Calu3 (cell line): Measurements from ENCODE around the gene SHROOM3. TPM values are rescaled to one million over a fixed set of nuclear protein-coding genes. Genes with fewer than 3 reads are reported as not detected.
A peak's percentile ranks its signal among the peaks of the same experiment; 100 is the strongest.

Experiments
- BruUV-seq: library from RNA; stranded (reverse); fragments of 400-500 nt; replicated peaks from 2 replicates; lab custom pipeline; 2021; lab: Mats Ljungman, UMichigan
- CTCF ChIA-PET: fragments of 300-600 bp; sonication (Branson Sonifier 250); formaldehyde crosslinking; loops from one replicate; lab custom pipeline; 2022; ENCODE audit warnings: antibody characterized with exemption; lab: Charles Lee
- DNase-seq: peaks from one replicate; pipeline ENCODE4 v3.0.0; 2022
- H3K27ac Mint-ChIP-seq: one replicate; pipeline ENCODE4 v1.8.0; 2022; ENCODE audit warnings: mixed read lengths; ENCODE audit not compliant: unreplicated experiment
- H3K27me3 Mint-ChIP-seq: one replicate; pipeline ENCODE4 v1.8.0; 2022; ENCODE audit warnings: mixed read lengths; ENCODE audit not compliant: unreplicated experiment
- H3K36me3 Mint-ChIP-seq: one replicate; pipeline ENCODE4 v1.8.0; 2022; ENCODE audit warnings: mild to moderate bottlenecking, moderate library complexity, mixed read lengths; ENCODE audit not compliant: insufficient read depth, unreplicated experiment
- H3K4me1 Mint-ChIP-seq: one replicate; pipeline ENCODE4 v1.8.0; 2022; ENCODE audit warnings: mild to moderate bottlenecking, low read depth, mixed read lengths; ENCODE audit not compliant: unreplicated experiment
- H3K4me3 Mint-ChIP-seq: one replicate; pipeline ENCODE4 v1.8.0; 2022; ENCODE audit warnings: mild to moderate bottlenecking, low read depth, moderate library complexity, mixed read lengths; ENCODE audit not compliant: unreplicated experiment
- H3K9me3 Mint-ChIP-seq: one replicate; pipeline ENCODE4 v1.8.0; 2022; ENCODE audit warnings: low read depth, mixed read lengths; ENCODE audit not compliant: unreplicated experiment
- CTCF ChIP-seq: fragments of 200-600 bp; IDR thresholded peaks from one replicate; pipeline ENCODE4 v1.8.0; 2022; ENCODE audit warnings: antibody characterized with exemption; ENCODE audit not compliant: unreplicated experiment
- intact Hi-C: fragments of 100-400 bp; cut with micrococcal nuclease; formaldehyde crosslinking; loops from one replicate; pipeline ENCODE4 v1.10.0; 2022; ENCODE audit not compliant: unreplicated experiment
- total RNA-seq: library from RNA; stranded (reverse); gene quantifications from 2 replicates; pipeline ENCODE4 v1.2.3, GENCODE V29; 2022

Gene SHROOM3
- total RNA-seq, 1 experiment from 2014 or later: 114 TPM

- no TSS peak for BruUV-seq
- peaks cover 78% of the 10 kb centered on the region for H3K4me1 Mint-ChIP-seq
- peak overlapping the region; percentile 78 for H3K27ac Mint-ChIP-seq
- TF ChIP-seq CTCF: no peak
- H3K36me3 Mint-ChIP-seq: peaks cover 24% of the 10 kb centered on the region
- H3K4me3 Mint-ChIP-seq: no peak overlapping the region
- CTCF ChIA-PET: interaction anchor here (0.5 kb wide), 1 partner anchor 53 kb away, joined by 3 read pairs; no protein-coding TSS in a partner anchor
- intact Hi-C loops: no loop called here
- no peaks in the 10 kb centered on the region for H3K27me3 Mint-ChIP-seq
- no peaks in the 10 kb centered on the region for H3K9me3 Mint-ChIP-seq
- no peak for DNase-seq
Measured at GRCh38 chr4:76680952-76681351, 245.9 kb downstream of the SHROOM3 start.

GRCh38 chr4:76681996-76682395, 247.0 kb downstream of the SHROOM3 start:
- no TSS peak for BruUV-seq
- intact Hi-C loops: loop anchor here (2.0 kb wide), 1 partner anchor 35 kb away; no protein-coding TSS in a partner anchor
- H3K27me3 Mint-ChIP-seq: no peaks in the 10 kb centered on the region

GRCh38 chr4:76683144-76683543, 248.1 kb downstream of the SHROOM3 start:
- Mint-ChIP-seq H3K4me3 (peak overlapping the region; percentile 47), H3K27me3 (no peaks in the 10 kb centered on the region), H3K4me1 (peaks cover 70% of the 10 kb centered on the region), H3K27ac (peak overlapping the region; percentile 78), H3K9me3 (no peaks in the 10 kb centered on the region), H3K36me3 (peaks cover 32% of the 10 kb centered on the region)
- TF ChIP-seq CTCF: no peak
- DNase-seq: no peak
- intact Hi-C loops: loop anchor here (2.0 kb wide), 1 partner anchor 34 kb away; no protein-coding TSS in a partner anchor
- BruUV-seq: no TSS peak
- CTCF ChIA-PET: interaction anchor here (0.7 to 1.2 kb wide), 6 partner anchors 10 to 168 kb away, joined by 3 to 4 read pairs (median 3); no protein-coding TSS in a partner anchor

More at GRCh38 chr4:76681996-76682395, 247.0 kb downstream of the SHROOM3 start:
- CTCF ChIA-PET: interaction anchor here (1.0 to 1.2 kb wide), 4 partner anchors 9 to 95 kb away, joined by 3 to 4 read pairs (median 3); no protein-coding TSS in a partner anchor
- Mint-ChIP-seq H3K36me3 (peaks cover 24% of the 10 kb centered on the region), H3K9me3 (no peaks in the 10 kb centered on the region), H3K27ac (peak overlapping the region; percentile 78), H3K4me1 (peaks cover 70% of the 10 kb centered on the region), H3K4me3 (peak overlapping the region; percentile 22)
- DNase-seq: no peak
- TF ChIP-seq CTCF: no peak

- H3K27ac Mint-ChIP-seq: peak overlapping the region; percentile 85
- peak overlapping the region; percentile 89 for H3K4me3 Mint-ChIP-seq
- no peak for DNase-seq
- BruUV-seq: no TSS peak
- H3K9me3 Mint-ChIP-seq: no peaks in the 10 kb centered on the region
- CTCF ChIA-PET: interaction anchor here (1.0 to 1.2 kb wide), 2 partner anchors 24 to 36 kb away, joined by 3 read pairs; no protein-coding TSS in a partner anchor
- peaks cover 56% of the 10 kb centered on the region for H3K4me1 Mint-ChIP-seq
- H3K27me3 Mint-ChIP-seq: no peaks in the 10 kb centered on the region
- peaks cover 54% of the 10 kb centered on the region for H3K36me3 Mint-ChIP-seq
- intact Hi-C loops: loop anchor here (5.0 kb wide), 1 partner anchor 91 kb away; no protein-coding TSS in a partner anchor
- TF ChIP-seq CTCF: no peak
Measured at GRCh38 chr4:76687746-76688448, 252.9 kb downstream of the SHROOM3 start.
